ENCODE data around the gene XPNPEP3.
"Not testable (repeated sequence)": the region's sequence is repeated elsewhere in the genome, so short reads cannot be mapped to it uniquely, and the experiment has no call there.

Gene XPNPEP3

GRCh38 chr22:40826984-40827741, 29.8 kb upstream of the XPNPEP3 start:
- Histone ChIP-seq H3K27ac (ENCODE audit: insufficient read depth, low read depth, low read length, poor library complexity, severe bottlenecking) (no peak overlapping the region), H3K4me1 (ENCODE audit: control insufficient read depth, insufficient read depth, low read length) (no peaks in the 10 kb centered on the region), H3K9me3 (ENCODE audit: control insufficient read depth, low read length) (no peaks in the 10 kb centered on the region), H3K4me3 (ENCODE audit: insufficient read depth, low read depth, low read length) (no peak overlapping the region), H3K27me3 (ENCODE audit: control insufficient read depth, insufficient read depth, low read length, poor library complexity, severe bottlenecking) (no peaks in the 10 kb centered on the region), H3K36me3 (ENCODE audit: control insufficient read depth, insufficient read depth, low read length) (peaks cover 18% of the 10 kb centered on the region)
- WGBS, 2 experiments, result 93 to 94% methylated on average over 6 of the region's 7 CpGs

- 94 to 98% methylated on average over 6 of the region's 6 CpGs for WGBS, 2 experiments
- Histone ChIP-seq H3K9me3 (ENCODE audit: control insufficient read depth, low read length) (no peaks in the 10 kb centered on the region), H3K36me3 (ENCODE audit: control insufficient read depth, insufficient read depth, low read length) (peaks cover 24% of the 10 kb centered on the region), H3K27me3 (ENCODE audit: control insufficient read depth, insufficient read depth, low read length, poor library complexity, severe bottlenecking) (no peaks in the 10 kb centered on the region), H3K27ac (ENCODE audit: insufficient read depth, low read depth, low read length, poor library complexity, severe bottlenecking) (no peak overlapping the region), H3K4me1 (ENCODE audit: control insufficient read depth, insufficient read depth, low read length) (no peaks in the 10 kb centered on the region), H3K4me3 (ENCODE audit: insufficient read depth, low read depth, low read length) (no peak overlapping the region)
Observed at GRCh38 chr22:40829131-40829530, 27.8 kb upstream of the XPNPEP3 start.

- H3K27ac ChIP-seq (ENCODE audit: insufficient read depth, low read depth, low read length, poor library complexity, severe bottlenecking), result no peak overlapping the region
- no peaks in the 10 kb centered on the region for H3K27me3 ChIP-seq (ENCODE audit: control insufficient read depth, insufficient read depth, low read length, poor library complexity, severe bottlenecking)
- H3K36me3 ChIP-seq (ENCODE audit: control insufficient read depth, insufficient read depth, low read length), result peaks cover 50% of the 10 kb centered on the region
- H3K4me1 ChIP-seq (ENCODE audit: control insufficient read depth, insufficient read depth, low read length), result no peaks in the 10 kb centered on the region
- no peaks in the 10 kb centered on the region for H3K9me3 ChIP-seq (ENCODE audit: control insufficient read depth, low read length)
- no peak overlapping the region for H3K4me3 ChIP-seq (ENCODE audit: insufficient read depth, low read depth, low read length)
- 92 to 97% methylated on average over 3 of the region's 3 CpGs for WGBS, 2 experiments
Observed at GRCh38 chr22:40834619-40835018, 22.3 kb upstream of the XPNPEP3 start.

GRCh38 chr22:40838486-40838885, 18.5 kb upstream of the XPNPEP3 start:
- H3K36me3 ChIP-seq (ENCODE audit: control insufficient read depth, insufficient read depth, low read length), result peaks cover 45% of the 10 kb centered on the region
- no peaks in the 10 kb centered on the region for H3K9me3 ChIP-seq (ENCODE audit: control insufficient read depth, low read length)
- H3K27me3 ChIP-seq (ENCODE audit: control insufficient read depth, insufficient read depth, low read length, poor library complexity, severe bottlenecking), result no peaks in the 10 kb centered on the region
- WGBS, 2 experiments, result 93 to 94% methylated on average over 3 of the region's 3 CpGs
- H3K4me3 ChIP-seq (ENCODE audit: insufficient read depth, low read depth, low read length), result no peak overlapping the region
- H3K27ac ChIP-seq (ENCODE audit: insufficient read depth, low read depth, low read length, poor library complexity, severe bottlenecking), result no peak overlapping the region
- no peaks in the 10 kb centered on the region for H3K4me1 ChIP-seq (ENCODE audit: control insufficient read depth, insufficient read depth, low read length)

- no peaks in the 10 kb centered on the region for H3K4me1 ChIP-seq (ENCODE audit: control insufficient read depth, insufficient read depth, low read length)
- WGBS, 2 experiments, result no CpG with 5 or more reads among the region's 3 CpGs
- peaks cover 27% of the 10 kb centered on the region for H3K36me3 ChIP-seq (ENCODE audit: control insufficient read depth, insufficient read depth, low read length)
- no peak overlapping the region for H3K27ac ChIP-seq (ENCODE audit: insufficient read depth, low read depth, low read length, poor library complexity, severe bottlenecking)
- H3K4me3 ChIP-seq (ENCODE audit: insufficient read depth, low read depth, low read length), result no peak overlapping the region
- no peaks in the 10 kb centered on the region for H3K9me3 ChIP-seq (ENCODE audit: control insufficient read depth, low read length)
- H3K27me3 ChIP-seq (ENCODE audit: control insufficient read depth, insufficient read depth, low read length, poor library complexity, severe bottlenecking), result no peaks in the 10 kb centered on the region
Observed at GRCh38 chr22:40844951-40845350, 12.0 kb upstream of the XPNPEP3 start.

GRCh38 chr22:40845816-40846215, 11.1 kb upstream of the XPNPEP3 start:
- WGBS, 2 experiments, result 93 to 97% methylated on average over 10 to 11 of the region's 11 CpGs
- H3K27ac ChIP-seq (ENCODE audit: insufficient read depth, low read depth, low read length, poor library complexity, severe bottlenecking); H3K4me3 ChIP-seq (ENCODE audit: insufficient read depth, low read depth, low read length); H3K27me3 ChIP-seq (ENCODE audit: control insufficient read depth, insufficient read depth, low read length, poor library complexity, severe bottlenecking); H3K9me3 ChIP-seq (ENCODE audit: control insufficient read depth, low read length); H3K4me1 ChIP-seq (ENCODE audit: control insufficient read depth, insufficient read depth, low read length): not testable (repeated sequence)
- peaks cover 20% of the 10 kb centered on the region for H3K36me3 ChIP-seq (ENCODE audit: control insufficient read depth, insufficient read depth, low read length)

GRCh38 chr22:40853333-40853732, 3.6 kb upstream of the XPNPEP3 start:
- Histone ChIP-seq H3K27ac (ENCODE audit: insufficient read depth, low read depth, low read length, poor library complexity, severe bottlenecking) (no peak overlapping the region), H3K4me3 (ENCODE audit: insufficient read depth, low read depth, low read length) (no peak overlapping the region), H3K36me3 (ENCODE audit: control insufficient read depth, insufficient read depth, low read length) (no peaks in the 10 kb centered on the region), H3K9me3 (ENCODE audit: control insufficient read depth, low read length) (no peaks in the 10 kb centered on the region), H3K4me1 (ENCODE audit: control insufficient read depth, insufficient read depth, low read length) (peaks cover 16% of the 10 kb centered on the region), H3K27me3 (ENCODE audit: control insufficient read depth, insufficient read depth, low read length, poor library complexity, severe bottlenecking) (no peaks in the 10 kb centered on the region)
- 100% methylated on average over 1 of the region's 1 CpG for WGBS, 2 experiments

- no peaks in the 10 kb centered on the region for H3K9me3 ChIP-seq (ENCODE audit: control insufficient read depth, low read length)
- H3K36me3 ChIP-seq (ENCODE audit: control insufficient read depth, insufficient read depth, low read length), result no peaks in the 10 kb centered on the region
- no peaks in the 10 kb centered on the region for H3K27me3 ChIP-seq (ENCODE audit: control insufficient read depth, insufficient read depth, low read length, poor library complexity, severe bottlenecking)
- WGBS, 2 experiments, result 42 to 73% methylated on average over 1 to 3 of the region's 3 CpGs
- H3K4me3 ChIP-seq (ENCODE audit: insufficient read depth, low read depth, low read length), result peak overlapping the region; percentile 4
- H3K4me1 ChIP-seq (ENCODE audit: control insufficient read depth, insufficient read depth, low read length), result peaks cover 18% of the 10 kb centered on the region
- no peak overlapping the region for H3K27ac ChIP-seq (ENCODE audit: insufficient read depth, low read depth, low read length, poor library complexity, severe bottlenecking)
Observed at GRCh38 chr22:40853961-40854360, 3.0 kb upstream of the XPNPEP3 start.

GRCh38 chr22:40855071-40855978, 1.6 kb upstream of the XPNPEP3 start:
- no peaks in the 10 kb centered on the region for H3K27me3 ChIP-seq (ENCODE audit: control insufficient read depth, insufficient read depth, low read length, poor library complexity, severe bottlenecking)
- H3K27ac ChIP-seq (ENCODE audit: insufficient read depth, low read depth, low read length, poor library complexity, severe bottlenecking), result no peak overlapping the region
- H3K4me1 ChIP-seq (ENCODE audit: control insufficient read depth, insufficient read depth, low read length), result peaks cover 20% of the 10 kb centered on the region
- no peaks in the 10 kb centered on the region for H3K36me3 ChIP-seq (ENCODE audit: control insufficient read depth, insufficient read depth, low read length)
- H3K9me3 ChIP-seq (ENCODE audit: control insufficient read depth, low read length), result no peaks in the 10 kb centered on the region
- H3K4me3 ChIP-seq (ENCODE audit: insufficient read depth, low read depth, low read length), result peak overlapping the region; percentile 74
- 62 to 67% methylated on average over 15 to 17 of the region's 20 CpGs for WGBS, 2 experiments

GRCh38 chr22:40855979-40856512, 902 bp upstream of the XPNPEP3 start:
- no peaks in the 10 kb centered on the region for H3K27me3 ChIP-seq (ENCODE audit: control insufficient read depth, insufficient read depth, low read length, poor library complexity, severe bottlenecking)
- peaks cover 20% of the 10 kb centered on the region for H3K4me1 ChIP-seq (ENCODE audit: control insufficient read depth, insufficient read depth, low read length)
- 1% methylated on average over 26 to 29 of the region's 29 CpGs for WGBS, 2 experiments
- no peaks in the 10 kb centered on the region for H3K36me3 ChIP-seq (ENCODE audit: control insufficient read depth, insufficient read depth, low read length)
- peak overlapping the region; percentile 100 for H3K27ac ChIP-seq (ENCODE audit: insufficient read depth, low read depth, low read length, poor library complexity, severe bottlenecking)
- no peaks in the 10 kb centered on the region for H3K9me3 ChIP-seq (ENCODE audit: control insufficient read depth, low read length)
- H3K4me3 ChIP-seq (ENCODE audit: insufficient read depth, low read depth, low read length), result peak overlapping the region; percentile 74
